Left ventricle myocardium inferior (tissue), 1 donor: ENCODE data around the gene YPEL3. TPM values are rescaled to one million over a fixed set of nuclear protein-coding genes. Genes with fewer than 3 reads are reported as not detected.

Source experiments
- DNase-seq: peaks from one replicate; pipeline ENCODE4 v3.0.0-alpha.2; 2020
- H3K27ac ChIP-seq: fragments of 200-600 bp; replicated peaks from 2 replicates; pipeline ENCODE4 v1.8.0; 2021
- H3K27me3 ChIP-seq: fragments of 200-600 bp; 2 replicates; pipeline ENCODE4 v1.8.0; 2021; ENCODE audit warnings: low read depth
- H3K36me3 ChIP-seq: fragments of 200-600 bp; 2 replicates; pipeline ENCODE4 v1.8.0; 2021
- H3K4me1 ChIP-seq: fragments of 200-600 bp; 2 replicates; pipeline ENCODE4 v1.8.0; 2021
- H3K4me3 ChIP-seq: fragments of 200-600 bp; 2 replicates; pipeline ENCODE4 v1.8.0; 2021; ENCODE audit warnings: mild to moderate bottlenecking, moderate library complexity
- H3K9me3 ChIP-seq: fragments of 200-600 bp; replicated peaks from 2 replicates; pipeline ENCODE4 v1.8.0; 2021
- intact Hi-C: fragments of 100-400 bp; cut with micrococcal nuclease; formaldehyde crosslinking; loops from one replicate; pipeline ENCODE4 v1.11.0; 2022
- total RNA-seq: library from RNA; stranded (reverse); fragmentation: NEBNext Ultra II Directional; extraction: Animal tissue kit (Norgen Biotek cat#: 25700); gene quantifications from one replicate; pipeline ENCODE4 v1.2.1, GENCODE V29; 2021
- TF ChIP-seq, protein P1 (sequence below): fragments of 200-600 bp; IDR thresholded peaks from 2 replicates; pipeline ENCODE4 v1.8.0; 2021; ENCODE audit warnings: antibody characterized with exemption, mild to moderate bottlenecking, borderline replicate concordance
- donor health status: DM: no; HTN: yes; CAD: no; lungs with severe emphysema.

The YPEL3 gene
- total RNA-seq, 1 donor from 2014 or later, result 54.4 TPM

GRCh38 chr16:30060346-30060745 is 35.7 kb downstream of the YPEL3 start:
- TF ChIP-seq, protein P1, sequence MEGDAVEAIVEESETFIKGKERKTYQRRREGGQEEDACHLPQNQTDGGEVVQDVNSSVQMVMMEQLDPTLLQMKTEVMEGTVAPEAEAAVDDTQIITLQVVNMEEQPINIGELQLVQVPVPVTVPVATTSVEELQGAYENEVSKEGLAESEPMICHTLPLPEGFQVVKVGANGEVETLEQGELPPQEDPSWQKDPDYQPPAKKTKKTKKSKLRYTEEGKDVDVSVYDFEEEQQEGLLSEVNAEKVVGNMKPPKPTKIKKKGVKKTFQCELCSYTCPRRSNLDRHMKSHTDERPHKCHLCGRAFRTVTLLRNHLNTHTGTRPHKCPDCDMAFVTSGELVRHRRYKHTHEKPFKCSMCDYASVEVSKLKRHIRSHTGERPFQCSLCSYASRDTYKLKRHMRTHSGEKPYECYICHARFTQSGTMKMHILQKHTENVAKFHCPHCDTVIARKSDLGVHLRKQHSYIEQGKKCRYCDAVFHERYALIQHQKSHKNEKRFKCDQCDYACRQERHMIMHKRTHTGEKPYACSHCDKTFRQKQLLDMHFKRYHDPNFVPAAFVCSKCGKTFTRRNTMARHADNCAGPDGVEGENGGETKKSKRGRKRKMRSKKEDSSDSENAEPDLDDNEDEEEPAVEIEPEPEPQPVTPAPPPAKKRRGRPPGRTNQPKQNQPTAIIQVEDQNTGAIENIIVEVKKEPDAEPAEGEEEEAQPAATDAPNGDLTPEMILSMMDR, result no peak
- Histone ChIP-seq H3K4me3 (no peak overlapping the region), H3K36me3 (no peaks in the 10 kb centered on the region), H3K27me3 (no peaks in the 10 kb centered on the region), H3K9me3 (no peaks in the 10 kb centered on the region), H3K4me1 (peaks cover 39% of the 10 kb centered on the region), H3K27ac (peak overlapping the region; percentile 55)
- intact Hi-C loops, result no loop called here
- DNase-seq, result no peak

DNA sequence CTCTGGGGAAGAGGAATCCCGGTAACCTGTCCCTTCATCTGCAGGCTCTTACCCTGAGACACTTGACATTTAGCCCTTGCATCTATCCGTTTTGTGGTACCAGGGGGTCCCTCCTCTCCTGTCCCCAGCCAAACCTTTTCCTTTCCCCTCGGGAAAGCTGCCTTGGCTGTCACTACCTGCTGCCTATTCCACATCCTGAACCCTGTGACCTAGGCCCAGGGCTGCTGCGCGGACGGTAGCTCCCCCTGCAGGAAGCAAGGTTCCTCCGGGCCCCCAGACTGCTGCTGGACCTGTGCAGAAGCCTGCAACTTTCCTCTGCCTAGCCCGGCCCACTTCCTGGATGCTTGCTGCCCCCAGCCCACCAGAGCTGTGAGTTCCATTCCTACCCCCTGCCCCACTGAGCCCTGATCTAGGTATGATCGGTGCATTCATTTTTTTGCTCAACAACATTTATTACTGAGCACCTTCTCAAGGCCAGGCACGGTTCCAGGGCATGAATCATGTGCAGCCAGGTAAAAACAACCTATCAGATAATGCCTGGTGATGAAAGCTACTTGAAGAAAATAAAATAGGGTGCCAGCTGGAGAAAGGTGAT is 41.0 kb downstream of the YPEL3 start:
- Histone ChIP-seq H3K4me1 (peaks cover 21% of the 10 kb centered on the region), H3K27ac (no peak overlapping the region), H3K36me3 (no peaks in the 10 kb centered on the region), H3K9me3 (no peaks in the 10 kb centered on the region), H3K4me3 (no peak overlapping the region), H3K27me3 (no peaks in the 10 kb centered on the region)
- no peak for DNase-seq
- intact Hi-C loops, result no loop called here
- TF ChIP-seq, protein P1, result peak; percentile 35

DNA sequence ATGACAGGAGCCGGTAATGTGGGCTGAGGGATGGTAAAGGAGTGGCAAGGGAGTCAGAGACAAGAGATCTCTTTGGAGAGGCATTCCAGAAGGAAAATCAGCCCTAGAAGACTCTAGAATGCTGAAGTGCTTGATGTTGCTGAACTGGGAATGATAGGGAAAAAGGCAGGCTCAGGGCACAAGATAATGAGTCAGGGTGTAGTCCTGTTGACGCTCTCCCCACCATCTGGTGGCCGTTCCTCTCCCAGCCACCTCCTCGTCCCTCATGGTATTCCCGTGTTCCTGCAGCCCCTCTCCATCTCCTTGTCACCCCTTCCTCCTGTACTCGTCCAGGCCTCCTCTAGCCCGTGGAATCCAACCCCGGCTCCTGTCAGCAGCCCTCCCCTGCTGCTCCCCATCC is 41.6 kb downstream of the YPEL3 start:
- Histone ChIP-seq H3K27ac (no peak overlapping the region), H3K4me3 (no peak overlapping the region), H3K36me3 (no peaks in the 10 kb centered on the region), H3K9me3 (no peaks in the 10 kb centered on the region), H3K4me1 (peaks cover 21% of the 10 kb centered on the region), H3K27me3 (no peaks in the 10 kb centered on the region)
- TF ChIP-seq, protein P1, result no peak
- DNase-seq, result no peak
- intact Hi-C loops, result no loop called here

GRCh38 chr16:30053376-30054015 is 42.5 kb downstream of the YPEL3 start:
- intact Hi-C loops, result no loop called here
- no peaks in the 10 kb centered on the region for H3K36me3 ChIP-seq
- no peaks in the 10 kb centered on the region for H3K27me3 ChIP-seq
- peaks cover 21% of the 10 kb centered on the region for H3K4me1 ChIP-seq
- peak overlapping the region; percentile 55 for H3K27ac ChIP-seq
- DNase-seq, result no peak
- TF ChIP-seq, protein P1, result no peak
- no peaks in the 10 kb centered on the region for H3K9me3 ChIP-seq
- peak overlapping the region; percentile 93 for H3K4me3 ChIP-seq

GRCh38 chr16:30052671-30053372 is 43.2 kb downstream of the YPEL3 start:
- TF ChIP-seq, protein P1, result no peak
- intact Hi-C loops, result no loop called here
- H3K4me3 ChIP-seq, result peak overlapping the region; percentile 93
- peak overlapping the region; percentile 55 for H3K27ac ChIP-seq
- H3K27me3 ChIP-seq, result no peaks in the 10 kb centered on the region
- peaks cover 21% of the 10 kb centered on the region for H3K4me1 ChIP-seq
- H3K36me3 ChIP-seq, result no peaks in the 10 kb centered on the region
- no peaks in the 10 kb centered on the region for H3K9me3 ChIP-seq
- peak; percentile 94 for DNase-seq
